HG03095 (cell line): ENCODE data around the gene LRRN2.

ENCODE experiments used
- ATAC-seq: cut with Tn5 transposase; IDR thresholded peaks from one replicate; pipeline ENCODE4 v1.9.1; 2021; ENCODE audit warnings: moderate library complexity; ENCODE audit not compliant: unreplicated experiment

Gene LRRN2

GRCh38 chr1:204663644-204664383 is 21.7 kb downstream of the LRRN2 start:
- ATAC-seq: no peak

GRCh38 chr1:204662530-204662929 is 23.0 kb downstream of the LRRN2 start:
- ATAC-seq: no peak

- ATAC-seq: no peak
Observed at GRCh38 chr1:204660509-204660908, 25.0 kb downstream of the LRRN2 start.

DNA sequence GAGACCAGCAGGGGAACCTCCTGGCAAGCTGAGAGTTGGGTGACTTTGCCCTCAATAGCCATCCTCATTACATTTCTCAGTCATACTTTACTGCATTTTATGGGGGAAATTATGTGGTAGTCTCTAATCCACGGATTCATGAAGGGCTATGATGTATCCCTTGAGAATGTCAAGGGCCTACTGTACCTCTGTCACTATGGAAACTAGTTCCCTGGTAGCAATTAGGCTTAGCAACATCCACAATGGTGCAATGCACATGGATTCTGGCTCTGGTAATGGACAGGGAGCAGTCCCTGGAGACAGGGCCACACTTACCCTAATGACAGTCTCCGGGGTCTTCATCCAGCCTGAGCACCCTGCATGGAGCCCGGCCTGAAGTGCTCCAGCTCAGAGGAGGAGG is 26.5 kb downstream of the LRRN2 start:
- ATAC-seq: no peak

- ATAC-seq: no peak
Observed at GRCh38 chr1:204658295-204658694, 27.2 kb downstream of the LRRN2 start.

GRCh38 chr1:204653590-204654340 is 31.8 kb downstream of the LRRN2 start:
- no peak for ATAC-seq

- no peak for ATAC-seq
Observed at GRCh38 chr1:204652497-204652896, 33.0 kb downstream of the LRRN2 start.

DNA sequence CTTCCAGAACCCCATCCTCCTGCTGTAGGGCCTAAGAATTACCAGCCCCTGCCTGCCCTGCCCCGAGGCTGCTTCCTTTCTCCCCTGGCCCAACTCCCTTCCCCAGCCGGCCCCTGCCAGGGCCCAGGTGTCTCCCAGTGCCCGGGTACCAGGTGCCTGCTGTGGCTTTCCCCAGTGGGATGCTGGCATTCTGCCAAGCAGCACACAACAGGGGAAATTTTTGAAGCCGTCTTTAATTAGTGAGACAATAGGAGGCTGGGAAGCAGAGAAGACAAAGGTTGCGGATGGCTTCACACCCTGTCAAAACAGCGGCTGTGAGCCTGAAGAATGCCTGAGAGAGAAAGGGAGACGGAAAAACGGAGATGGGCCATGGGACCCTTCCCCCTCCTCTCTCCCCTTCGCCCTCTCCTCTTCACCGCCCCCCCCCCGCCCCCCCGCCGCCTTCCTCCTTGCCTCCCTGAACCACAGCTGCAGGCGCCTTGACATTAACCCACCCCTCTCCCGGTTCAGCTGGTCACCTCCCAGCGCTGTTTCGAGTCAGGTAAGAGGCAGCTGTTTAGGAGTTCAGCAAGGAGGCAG is 33.6 kb downstream of the LRRN2 start:
- ATAC-seq: no peak

DNA sequence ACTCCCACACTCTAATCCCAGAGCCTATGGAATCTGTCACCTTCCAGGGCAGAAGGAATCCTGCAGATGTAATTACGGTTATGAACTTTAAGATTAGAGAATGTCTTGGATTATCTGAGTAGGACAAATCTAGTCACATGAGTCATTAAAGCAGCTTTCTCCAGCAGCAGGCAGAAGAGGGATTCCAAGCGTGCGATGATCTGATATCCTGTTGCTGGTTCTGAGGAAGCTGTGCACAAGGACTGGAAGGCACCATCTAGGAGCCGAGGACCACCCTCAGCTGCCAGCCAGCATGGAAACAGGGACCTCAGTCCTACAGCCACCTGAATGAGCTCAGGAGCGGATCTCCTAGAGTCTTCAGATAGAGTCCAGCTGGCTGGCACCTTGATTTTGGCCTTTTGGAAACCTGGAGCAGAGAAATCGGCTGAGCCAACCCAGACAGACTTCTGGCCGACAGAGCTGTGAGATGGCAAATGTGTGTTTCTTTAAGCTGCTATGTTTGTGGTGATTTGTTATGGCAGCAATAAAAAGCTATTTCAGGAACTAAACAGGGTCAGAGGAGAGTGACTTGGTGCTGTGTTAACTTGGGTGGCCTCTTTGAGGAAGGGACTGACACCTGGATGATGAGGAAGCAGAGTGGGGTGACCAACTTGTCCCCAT is 34.5 kb downstream of the LRRN2 start:
- ATAC-seq: no peak

- no peak for ATAC-seq
Observed at GRCh38 chr1:204649721-204650521, 35.6 kb downstream of the LRRN2 start.

DNA sequence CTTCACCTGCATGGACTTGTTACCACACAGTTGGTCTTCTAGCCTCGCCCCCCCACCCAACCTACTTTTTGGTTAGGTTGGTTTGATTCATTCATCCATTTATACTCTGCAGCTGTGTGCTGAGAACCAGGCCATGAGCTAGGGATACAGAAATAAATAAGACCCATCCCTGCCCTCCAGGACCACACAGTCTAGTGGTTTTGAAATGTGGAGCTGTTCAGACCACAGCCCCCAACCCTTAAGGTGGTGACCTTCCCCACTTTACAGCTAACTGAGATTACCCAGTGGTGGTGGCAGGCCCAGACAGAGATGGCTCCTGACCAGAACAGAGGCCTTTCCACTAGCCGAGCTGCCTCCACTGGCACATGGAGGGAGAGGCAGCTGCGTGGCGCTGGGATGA is 37.0 kb downstream of the LRRN2 start:
- ATAC-seq: no peak

DNA sequence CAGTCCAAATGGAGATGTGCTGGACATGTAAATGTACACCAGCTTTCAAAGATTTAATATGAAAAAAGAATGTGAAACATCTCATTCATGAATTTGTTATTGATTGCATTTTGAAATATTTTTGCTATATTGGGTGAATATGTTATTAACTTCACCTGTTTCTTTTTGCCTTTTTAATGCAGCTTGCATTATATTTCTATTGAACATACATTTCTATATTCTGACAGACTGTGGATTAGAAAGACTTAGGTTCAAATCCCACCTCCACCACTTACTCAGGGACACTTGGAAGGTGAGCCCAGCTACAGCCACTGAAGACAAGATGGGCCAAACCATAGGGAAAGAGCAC is 37.8 kb downstream of the LRRN2 start:
- no peak for ATAC-seq

DNA sequence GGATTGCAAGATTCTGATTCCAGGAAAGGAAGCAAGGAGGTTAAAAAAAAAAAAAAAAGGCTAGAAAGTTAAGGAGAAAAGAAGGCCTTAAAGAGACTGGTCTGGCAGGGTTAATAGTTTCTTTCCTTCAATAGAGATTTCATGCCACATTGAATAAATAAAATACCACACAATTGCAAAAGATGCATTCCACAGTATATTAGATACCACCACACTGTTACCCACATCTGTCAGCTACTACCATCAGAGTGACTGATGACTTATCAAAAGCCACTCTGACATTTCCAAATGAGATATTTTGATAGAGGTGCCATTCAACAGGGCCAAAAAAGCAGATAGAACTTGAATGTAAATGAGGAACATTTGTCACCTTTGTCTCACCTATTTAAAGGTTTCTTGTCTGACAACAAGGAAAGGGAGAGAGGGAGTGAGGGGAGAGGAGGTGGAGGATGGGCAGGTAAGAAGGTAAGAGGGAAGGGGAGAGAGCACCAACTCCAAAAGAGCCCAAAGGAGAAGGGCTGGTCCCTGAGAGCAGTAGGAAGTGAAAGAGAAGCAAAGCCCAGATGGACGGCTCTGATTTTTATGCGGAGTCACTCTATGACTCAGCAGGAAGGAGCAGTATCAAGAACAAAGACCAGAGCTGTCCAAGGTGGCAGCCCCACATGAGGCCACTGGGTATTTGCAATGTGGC is 38.3 kb downstream of the LRRN2 start:
- no peak for ATAC-seq

- ATAC-seq: no peak
Observed at GRCh38 chr1:204645666-204646065, 39.9 kb downstream of the LRRN2 start.

- no peak for ATAC-seq
Observed at GRCh38 chr1:204645251-204645650, 40.3 kb downstream of the LRRN2 start.

DNA sequence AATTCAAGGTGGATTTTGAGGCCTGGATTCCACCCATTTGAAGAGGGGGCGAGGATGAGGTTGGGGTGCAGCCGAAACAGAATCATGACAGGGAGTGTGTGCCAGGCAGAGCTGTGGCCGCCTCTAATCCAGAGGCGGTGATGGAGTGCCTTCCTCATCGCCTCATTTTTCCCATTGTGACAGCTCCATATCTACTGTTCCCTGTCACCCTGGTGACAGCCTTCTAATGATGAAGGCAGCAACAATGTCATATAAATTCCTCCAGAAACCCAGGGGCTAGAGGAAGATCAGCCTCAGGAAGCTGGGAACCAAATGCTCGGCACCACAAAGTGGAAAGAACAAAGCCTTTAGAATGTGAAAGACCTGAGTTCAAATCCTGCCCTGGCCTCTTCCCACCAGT is 42.0 kb downstream of the LRRN2 start:
- no peak for ATAC-seq

DNA sequence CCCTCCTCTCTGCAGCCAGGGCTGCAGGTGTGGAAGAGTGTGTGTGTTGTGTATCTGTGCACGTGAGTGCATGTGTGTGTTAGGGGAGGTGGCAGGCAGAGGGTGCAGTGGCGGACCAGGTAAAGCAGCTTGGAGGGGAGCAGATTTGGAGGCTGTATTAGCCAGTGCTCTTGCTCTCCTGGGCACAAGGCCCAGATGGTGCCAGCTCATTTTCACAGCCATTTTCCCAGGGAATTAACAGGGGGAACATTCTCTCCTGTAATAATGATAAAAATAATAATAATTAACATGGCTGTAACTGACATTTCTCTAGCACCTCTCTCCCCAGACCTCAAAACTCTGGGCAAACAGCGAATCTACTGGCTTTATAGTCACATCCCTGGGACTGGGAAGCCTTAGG is 43.6 kb downstream of the LRRN2 start:
- ATAC-seq: no peak

DNA sequence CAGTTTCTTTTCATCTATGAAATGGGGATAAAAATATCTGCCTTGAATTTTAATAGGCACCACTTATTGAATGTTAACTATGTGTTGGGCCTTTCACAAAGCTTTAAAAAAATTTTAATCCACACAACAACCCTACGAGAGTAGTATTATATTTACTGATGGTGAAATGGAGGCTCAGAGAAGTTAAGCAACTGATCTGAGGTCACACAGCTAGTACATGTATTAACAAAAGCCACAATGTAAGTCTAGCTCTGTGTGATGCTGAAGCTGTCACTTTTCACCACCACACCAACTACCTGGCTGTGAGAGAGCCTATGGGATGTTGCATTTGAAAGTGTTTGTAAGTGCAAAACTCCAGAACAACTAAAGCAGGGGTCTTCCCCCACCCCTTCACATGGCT is 44.1 kb downstream of the LRRN2 start:
- no peak for ATAC-seq

- ATAC-seq: no peak
Observed at GRCh38 chr1:204640578-204640977, 45.0 kb downstream of the LRRN2 start.

GRCh38 chr1:204634260-204634910 is 51.2 kb downstream of the LRRN2 start:
- no peak for ATAC-seq
